A549 (cell line): Measurements from ENCODE around the gene CFAP77. TPM values are rescaled to one million over a fixed set of nuclear protein-coding genes. Genes with fewer than 3 reads are reported as not detected.

ENCODE experiments used
- ATAC-seq, 2 experiments: fragments of 200-7000 bp in 1 of 2; fragments of >200 bp in 1 of 2; cut with Nextera tagmentation in 1 of 2; cut with Tn5 transposase in 1 of 2; 3 replicates each; pipeline versions ENCODE4 v1.8.0 to v1.9.1; 2018 to 2020; ENCODE audit warnings: mild to moderate bottlenecking in 1 of 2, moderate library complexity in 1 of 2
- CTCF ChIA-PET: fragments of 300-600 bp; sonication (Branson Sonifier 250); formaldehyde crosslinking; extraction: SDS; loops from one replicate; lab custom pipeline; 2021; ENCODE audit warnings: antibody characterized with exemption, inconsistent platforms; lab: Yijun Ruan, JAX
- POLR2A ChIA-PET: fragments of 350-600 bp; formaldehyde crosslinking; extraction: SDS; loops from one replicate; lab custom pipeline; 2021; ENCODE audit warnings: antibody characterized with exemption, inconsistent platforms; lab: Yijun Ruan, JAX
- DNase-seq, 2 experiments: peaks; one replicate each; pipeline versions ENCODE4 v3.0.0 to v3.0.0-alpha.2; 2011 to 2016; ENCODE audit warnings: low read depth in 1 of 2, low spot score in 1 of 2
- FAIRE-seq: peaks from 2 replicates; lab custom pipeline; 2011; peaks lifted over from hg19 to GRCh38; lab: Jason Lieb, UNC
- H3K27ac ChIP-seq, 2 experiments: fragments of >200 bp; sonication (Bioruptor Twin); formaldehyde crosslinking; 3 replicates each; pipeline ENCODE4 v1.5.1; 2016 to 2017
- H3K4me1 ChIP-seq: fragments of >200 bp; sonication (Bioruptor Twin); formaldehyde crosslinking; 3 replicates; pipeline ENCODE4 v1.6.1; 2016
- H3K4me2 ChIP-seq: fragments of >200 bp; sonication (Bioruptor Twin); formaldehyde crosslinking; 3 replicates; pipeline ENCODE4 v1.6.1; 2016
- H3K4me3 ChIP-seq: fragments of >200 bp; sonication (Bioruptor Twin); formaldehyde crosslinking; 3 replicates; pipeline ENCODE4 v1.5.1; 2016
- H3K9me3 ChIP-seq: fragments of >200 bp; sonication (Bioruptor Twin); formaldehyde crosslinking; 3 replicates; pipeline ENCODE4 v1.6.1; 2016
- CBX2 ChIP-seq: fragments of 200-600 bp; sonication (generic); IDR thresholded peaks from 2 replicates; pipeline ENCODE4 v1.6.1; 2016; ENCODE audit warnings: low read depth, mild to moderate bottlenecking, borderline replicate concordance
- CBX8 ChIP-seq: fragments of 200-600 bp; sonication (generic); IDR thresholded peaks from 2 replicates; pipeline ENCODE4 v1.6.1; 2016
- CEBPB ChIP-seq, 2 experiments: fragments of >200 bp in 1 of 2; sonication (Bioruptor Twin) in 1 of 2; formaldehyde crosslinking in 1 of 2; IDR thresholded peaks; 2 replicates each; pipeline ENCODE4 v1.6.1; 2012 to 2016
- EHF ChIP-seq: fragments of 250-450 bp; sonication (Bioruptor Pico); IDR thresholded peaks from 2 replicates; pipeline ENCODE4 v1.5.0; 2020; ENCODE audit warnings: mild to moderate bottlenecking
- EHMT2 ChIP-seq: fragments of 200-600 bp; sonication (generic); IDR thresholded peaks from 2 replicates; pipeline ENCODE4 v1.6.1; 2016; ENCODE audit warnings: antibody characterized with exemption, low read depth, mild to moderate bottlenecking, moderate library complexity
- ESRRA ChIP-seq: fragments of 150-350 bp; IDR thresholded peaks from 2 replicates; pipeline ENCODE4 v1.6.1; 2014; ENCODE audit warnings: mild to moderate bottlenecking, low read length, borderline replicate concordance
- FOSB ChIP-seq: fragments of 250-450 bp; sonication (Bioruptor Pico); IDR thresholded peaks from 2 replicates; pipeline ENCODE4 v1.5.0; 2020; ENCODE audit warnings: mild to moderate bottlenecking, moderate library complexity
- FOSL2 ChIP-seq, 2 experiments: fragments of 450-650 bp in 1 of 2; fragments of >200 bp in 1 of 2; sonication (Bioruptor Twin) in 1 of 2; formaldehyde crosslinking; IDR thresholded peaks; 2 replicates each; pipeline versions ENCODE4 v1.5.0 to v1.6.1; 2016 to 2020; ENCODE audit warnings: mild to moderate bottlenecking in 1 of 2, moderate library complexity in 1 of 2
- JUNB ChIP-seq: fragments of >200 bp; sonication (Bioruptor Twin); formaldehyde crosslinking; IDR thresholded peaks from 2 replicates; pipeline ENCODE4 v1.6.1; 2016
- MAFK ChIP-seq: fragments of 450-650 bp; IDR thresholded peaks from 2 replicates; pipeline ENCODE4 v1.6.1; 2014; ENCODE audit not compliant: partially characterized antibody
- PHF8 ChIP-seq: fragments of 200-600 bp; sonication (generic); IDR thresholded peaks from 2 replicates; pipeline ENCODE4 v1.6.1; 2016; ENCODE audit warnings: low read depth, mild to moderate bottlenecking, antibody characterized with exemption, moderate library complexity, borderline replicate concordance
- POLR2A ChIP-seq: IDR thresholded peaks from 2 replicates; pipeline ENCODE4 v1.6.1; 2012; ENCODE audit warnings: mild to moderate bottlenecking, low read length
- POLR2AphosphoS2 ChIP-seq: conservative IDR thresholded peaks from 2 replicates; pipeline ENCODE4 v1.6.1; 2012; ENCODE audit warnings: low read length, improper control_type of control experiment, inconsistent platforms
- RAD21 ChIP-seq, 2 experiments: fragments of >200 bp in 1 of 2; sonication (Bioruptor Twin) in 1 of 2; formaldehyde crosslinking in 1 of 2; IDR thresholded peaks in 1 of 2; conservative IDR thresholded peaks in 1 of 2; 2 replicates in 1 of 2; 3 replicates in 1 of 2; pipeline ENCODE4 v1.6.1; 2012 to 2018; ENCODE audit warnings: inconsistent platforms in 1 of 2
- RARB ChIP-seq: fragments of 250-450 bp; sonication (Bioruptor Pico); IDR thresholded peaks from 2 replicates; pipeline ENCODE4 v1.8.0; 2021; ENCODE audit warnings: mild to moderate bottlenecking, moderate library complexity
- RNF2 ChIP-seq: fragments of 200-600 bp; sonication (generic); IDR thresholded peaks from 2 replicates; pipeline ENCODE4 v1.6.1; 2016; ENCODE audit warnings: low read depth, mild to moderate bottlenecking, antibody characterized with exemption, moderate library complexity, borderline replicate concordance
- TP53 ChIP-seq: fragments of 250-450 bp; sonication (Bioruptor Pico); IDR thresholded peaks from 2 replicates; pipeline ENCODE4 v1.5.0; 2021; ENCODE audit warnings: mild to moderate bottlenecking, moderate library complexity
- ZC3H11A ChIP-seq: fragments of 450-650 bp; IDR thresholded peaks from 2 replicates; pipeline ENCODE4 v1.6.1; 2014; ENCODE audit warnings: antibody characterized with exemption, mild to moderate bottlenecking
- ZNF302 ChIP-seq: fragments of 250-450 bp; sonication (Bioruptor Pico); IDR thresholded peaks from 2 replicates; pipeline ENCODE4 v1.9.0; 2021; ENCODE audit warnings: inconsistent platforms, mild to moderate bottlenecking, moderate library complexity
- WGBS: methylation state at CpG from one replicate; pipeline ENCODE4 v1.1.6; 2017; ENCODE audit errors: missing lambda C conversion rate; 5-methylcytosine and 5-hydroxymethylcytosine counted together
- polyA plus RNA-seq, 4 experiments: library from polyadenylated mRNA; depleted of rRNA in 3 of 4; stranded (reverse); fragments of >200 nt; fragmentation: RNase III in 1 of 4; extraction: RNeasy Plus Mini Kit Qiagen cat#74134 plus additional on column Dnase treatment in 1 of 4; gene quantifications; 2 replicates in 3 of 4; 3 replicates in 1 of 4; pipeline ENCODE4 v1.2.3, GENCODE V29; 2011 to 2017
- TF ChIP-seq, protein P1 (sequence below): IDR thresholded peaks from 2 replicates; pipeline ENCODE4 v1.6.1; 2012; ENCODE audit warnings: low read depth, borderline replicate concordance
- TF ChIP-seq, protein P2 (sequence below): fragments of 450-650 bp; IDR thresholded peaks from 2 replicates; pipeline ENCODE4 v1.6.1; 2014; ENCODE audit warnings: antibody characterized with exemption
- TF ChIP-seq, protein P3 (sequence below): fragments of >200 bp; sonication (Bioruptor Twin); formaldehyde crosslinking; IDR thresholded peaks from 3 replicates; pipeline ENCODE4 v1.6.1; 2016

CFAP77 gene
- polyA plus RNA-seq, 2 of the 4 experiments (the other 2 are of a cell fraction), result 0.05 TPM; not detected in 1

DNA sequence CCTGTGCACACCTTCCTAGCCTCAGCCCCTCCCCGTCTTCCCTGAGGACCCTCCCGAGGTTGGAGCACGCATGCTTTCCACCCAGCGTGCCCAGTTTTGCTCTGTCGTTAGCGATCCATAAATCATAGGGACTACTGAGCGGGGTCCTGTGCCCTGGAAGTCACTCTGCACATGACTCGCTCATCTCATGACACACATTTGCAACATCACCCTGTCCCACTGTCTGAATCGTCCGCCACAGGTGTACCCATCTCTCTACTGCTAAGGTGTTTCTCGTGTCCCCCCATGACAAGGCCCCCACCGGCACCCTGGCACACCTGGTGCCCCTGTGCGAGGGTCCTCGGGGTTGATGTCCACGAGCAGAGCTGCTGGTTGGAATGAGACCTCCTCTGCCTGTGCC lies 103.4 kb downstream of the CFAP77 start (continued):
- TF ChIP-seq CBX2, result no peak
- no peak for TF ChIP-seq CBX8
- TF ChIP-seq, protein P1, sequence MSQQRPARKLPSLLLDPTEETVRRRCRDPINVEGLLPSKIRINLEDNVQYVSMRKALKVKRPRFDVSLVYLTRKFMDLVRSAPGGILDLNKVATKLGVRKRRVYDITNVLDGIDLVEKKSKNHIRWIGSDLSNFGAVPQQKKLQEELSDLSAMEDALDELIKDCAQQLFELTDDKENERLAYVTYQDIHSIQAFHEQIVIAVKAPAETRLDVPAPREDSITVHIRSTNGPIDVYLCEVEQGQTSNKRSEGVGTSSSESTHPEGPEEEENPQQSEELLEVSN, result no peak
- TF ChIP-seq PHF8, result no peak
- TF ChIP-seq ZC3H11A, result no peak

DNA sequence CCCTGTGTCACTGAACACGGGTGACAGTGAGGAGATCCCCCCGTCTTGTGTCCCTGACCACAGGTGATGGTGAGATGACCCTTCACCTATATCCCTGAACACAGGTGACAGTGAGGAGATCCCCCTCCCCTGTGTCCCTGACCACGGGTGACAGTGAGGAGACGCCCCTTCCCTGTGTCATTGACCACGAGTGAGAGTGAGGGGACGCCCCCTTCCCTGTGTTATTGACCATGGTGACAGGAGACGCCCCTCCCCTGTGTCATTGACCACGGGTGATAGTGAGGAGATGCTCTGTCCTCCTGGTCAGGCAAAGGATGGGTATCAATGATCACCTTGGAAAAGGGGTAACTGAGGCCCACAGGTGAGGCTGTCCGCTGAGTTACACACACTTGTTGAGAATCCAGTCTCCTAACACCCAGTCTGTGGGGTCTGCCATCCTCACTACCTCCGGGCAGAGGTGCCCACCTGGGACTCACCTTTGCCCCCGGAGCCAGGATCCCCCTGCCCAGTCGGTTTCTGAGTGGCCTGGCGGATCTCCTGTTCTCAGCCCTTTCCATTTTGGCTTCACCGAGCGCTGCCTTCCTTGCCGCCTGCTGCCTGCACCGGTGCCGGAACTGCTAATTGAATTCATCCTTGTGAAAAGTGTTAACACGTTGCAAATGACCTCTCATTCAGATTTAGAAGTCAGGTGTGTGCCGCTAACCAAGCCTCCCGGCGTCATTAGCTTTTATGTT lies 104.2 kb downstream of the CFAP77 start:
- H3K4me1 ChIP-seq, result no peaks in the 10 kb centered on the region
- H3K4me3 ChIP-seq, result no peak overlapping the region
- no peak overlapping the region for H3K27ac ChIP-seq
- CTCF ChIA-PET, result interaction anchor here (1.6 kb wide), 1 partner anchor 61 kb away, joined by 7 read pairs; no protein-coding TSS in a partner anchor
- FAIRE-seq, result no peak
- POLR2A ChIA-PET, result no interaction called here
- ATAC-seq, result no peak
- TF ChIP-seq JUNB, result no peak
- H3K4me2 ChIP-seq, result no peak overlapping the region
- no peak for DNase-seq
- 45% methylated on average over 22 of the region's 22 CpGs for WGBS
- H3K9me3 ChIP-seq, result no peaks in the 10 kb centered on the region

DNA sequence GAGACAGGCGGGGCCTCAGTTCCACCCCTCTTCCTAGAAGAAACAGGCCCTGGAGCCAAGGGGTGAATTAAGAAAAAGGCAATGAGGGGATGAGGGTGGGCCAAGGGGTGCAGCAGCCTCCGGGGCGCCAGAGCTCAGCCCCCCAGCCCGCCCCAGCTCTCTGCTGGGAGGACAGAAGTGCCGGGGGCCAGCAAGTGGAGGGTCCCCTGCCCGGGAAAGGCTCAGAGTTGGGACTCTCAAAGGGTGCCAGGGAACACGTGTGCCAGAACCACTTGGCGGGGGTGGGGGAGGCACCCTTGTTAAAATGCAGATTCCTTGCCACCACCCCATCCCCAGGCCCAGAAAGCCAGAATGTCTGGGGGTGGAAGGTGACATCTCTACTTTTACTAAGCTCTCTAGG lies 104.8 kb downstream of the CFAP77 start:
- POLR2A ChIA-PET, result no interaction called here
- no peak overlapping the region for H3K4me2 ChIP-seq
- no peak for DNase-seq
- 58% methylated on average over 6 of the region's 8 CpGs for WGBS
- H3K4me3 ChIP-seq, result no peak overlapping the region
- H3K4me1 ChIP-seq, result no peaks in the 10 kb centered on the region
- no peak for FAIRE-seq
- no peak for ATAC-seq
- CTCF ChIA-PET, result interaction anchor here (1.6 kb wide), 1 partner anchor 60 kb away, joined by 7 read pairs; no protein-coding TSS in a partner anchor
- TF ChIP-seq JUNB (no peak), RARB (no peak), RNF2 (no peak), FOSB (CRISPR knock-in tag) (no peak), TP53 (CRISPR knock-in tag) (no peak), POLR2AphosphoS2 (no peak), CBX8 (no peak), CEBPB (IDR thresholded peaks at IDR 0.05) (no peak), EHMT2 (no peak), ESRRA (no peak), ZC3H11A (no peak)
- TF ChIP-seq, all 56 proteins: peak for 0
- H3K9me3 ChIP-seq, result no peaks in the 10 kb centered on the region
- no peak overlapping the region for H3K27ac ChIP-seq

DNA sequence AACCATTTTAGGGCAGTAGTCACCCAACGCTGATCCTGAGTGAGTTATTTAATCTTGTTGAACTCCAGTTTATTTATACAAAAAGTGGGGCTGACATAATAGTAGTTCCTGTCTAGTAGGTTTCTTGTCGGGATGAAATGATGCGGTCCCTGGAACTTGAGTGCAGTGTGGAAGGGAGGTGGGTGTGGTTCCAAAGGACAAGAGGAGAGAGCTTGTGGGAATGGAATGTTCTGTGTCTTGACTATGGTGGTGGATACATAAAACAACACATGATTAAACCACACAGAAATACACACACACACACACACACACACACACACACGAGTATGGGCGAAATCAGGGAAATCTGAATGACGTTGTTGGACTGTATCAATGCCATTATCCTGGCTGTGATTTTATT lies 106.3 kb downstream of the CFAP77 start:
- FAIRE-seq (no peak), DNase-seq (no peak), ATAC-seq (no peak)
- POLR2A ChIA-PET, result no interaction called here
- H3K9me3 ChIP-seq, result no peaks in the 10 kb centered on the region
- H3K4me2 ChIP-seq, result no peak overlapping the region
- CTCF ChIA-PET, result interaction anchor here (1.6 kb wide), 1 partner anchor 30 kb away, joined by 3 read pairs; no protein-coding TSS in a partner anchor
- H3K27ac ChIP-seq, result no peak overlapping the region
- whole genome bisulfite sequencing, result 81% methylated on average over 6 of the region's 6 CpGs
- no peak overlapping the region for H3K4me3 ChIP-seq
- no peaks in the 10 kb centered on the region for H3K4me1 ChIP-seq
- TF ChIP-seq FOSB (CRISPR knock-in tag) (no peak), ESRRA (no peak), ZC3H11A (no peak), RAD21 (conservative IDR thresholded peaks at IDR 0.05 in 1 of 2, IDR thresholded peaks at IDR 0.05 in 1 of 2) (no peak), FOSL2 (IDR thresholded peaks at IDR 0.05) (no peak), FOSL2 (CRISPR knock-in tag; IDR thresholded peaks at IDR 0.05) (no peak)

DNA sequence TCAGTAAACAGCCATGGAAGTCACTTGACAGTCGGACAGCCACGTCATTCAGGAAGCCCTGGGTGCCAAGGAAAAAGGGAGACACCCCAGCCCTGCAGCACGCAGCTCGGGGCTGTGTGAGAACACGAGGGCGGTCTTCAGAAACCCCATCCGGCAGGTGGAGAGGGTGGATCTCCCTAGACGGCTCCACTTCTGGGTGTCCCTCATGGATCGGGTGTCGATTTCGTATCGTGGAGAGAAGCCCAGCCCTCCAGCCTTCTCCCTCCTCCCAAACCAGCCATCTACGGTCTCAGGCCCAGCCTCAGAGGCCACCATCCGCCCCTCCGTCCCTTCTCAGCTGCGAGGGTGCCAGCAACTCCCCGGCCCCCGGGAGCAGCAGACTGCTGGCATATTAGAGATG lies 106.9 kb downstream of the CFAP77 start:
- no peak overlapping the region for H3K27ac ChIP-seq
- H3K9me3 ChIP-seq, result no peaks in the 10 kb centered on the region
- no peaks in the 10 kb centered on the region for H3K4me1 ChIP-seq
- TF ChIP-seq, protein P2, sequence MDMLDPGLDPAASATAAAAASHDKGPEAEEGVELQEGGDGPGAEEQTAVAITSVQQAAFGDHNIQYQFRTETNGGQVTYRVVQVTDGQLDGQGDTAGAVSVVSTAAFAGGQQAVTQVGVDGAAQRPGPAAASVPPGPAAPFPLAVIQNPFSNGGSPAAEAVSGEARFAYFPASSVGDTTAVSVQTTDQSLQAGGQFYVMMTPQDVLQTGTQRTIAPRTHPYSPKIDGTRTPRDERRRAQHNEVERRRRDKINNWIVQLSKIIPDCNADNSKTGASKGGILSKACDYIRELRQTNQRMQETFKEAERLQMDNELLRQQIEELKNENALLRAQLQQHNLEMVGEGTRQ, result no peak
- TF ChIP-seq, protein P3, sequence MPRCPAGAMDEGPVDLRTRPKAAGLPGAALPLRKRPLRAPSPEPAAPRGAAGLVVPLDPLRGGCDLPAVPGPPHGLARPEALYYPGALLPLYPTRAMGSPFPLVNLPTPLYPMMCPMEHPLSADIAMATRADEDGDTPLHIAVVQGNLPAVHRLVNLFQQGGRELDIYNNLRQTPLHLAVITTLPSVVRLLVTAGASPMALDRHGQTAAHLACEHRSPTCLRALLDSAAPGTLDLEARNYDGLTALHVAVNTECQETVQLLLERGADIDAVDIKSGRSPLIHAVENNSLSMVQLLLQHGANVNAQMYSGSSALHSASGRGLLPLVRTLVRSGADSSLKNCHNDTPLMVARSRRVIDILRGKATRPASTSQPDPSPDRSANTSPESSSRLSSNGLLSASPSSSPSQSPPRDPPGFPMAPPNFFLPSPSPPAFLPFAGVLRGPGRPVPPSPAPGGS, result no peak
- TF ChIP-seq FOSL2 (IDR thresholded peaks at IDR 0.05), result no peak
- TF ChIP-seq FOSL2 (CRISPR knock-in tag; IDR thresholded peaks at IDR 0.05), result no peak
- TF ChIP-seq EHF (CRISPR knock-in tag), result no peak
- TF ChIP-seq ZNF302, result no peak
- TF ChIP-seq RARB, result no peak
- no peak for TF ChIP-seq RAD21 (conservative IDR thresholded peaks at IDR 0.05 in 1 of 2, IDR thresholded peaks at IDR 0.05 in 1 of 2)
- no peak for TF ChIP-seq MAFK
- TF ChIP-seq POLR2A, result no peak
- ATAC-seq (no peak), FAIRE-seq (no peak), DNase-seq (no peak)
- WGBS, result 38% methylated on average over 18 of the region's 18 CpGs
- no peak overlapping the region for H3K4me3 ChIP-seq
- no peak overlapping the region for H3K4me2 ChIP-seq
- ChIA-PET POLR2A (no interaction called here), CTCF (interaction anchor here (1.6 to 2.8 kb wide), 3 partner anchors 9 to 58 kb away, joined by 3 to 22 read pairs (median 18); no protein-coding TSS in a partner anchor)
